Retinal pigment epithelial cell (primary cell): ENCODE data around the gene RNF4.
"Not testable (repeated sequence)": the region's sequence is repeated elsewhere in the genome, so short reads cannot be mapped to it uniquely, and the experiment has no call there.

Experiments used
- DNase-seq: peaks from one replicate; pipeline ENCODE4 v3.0.0-alpha.2; 2010; ENCODE audit warnings: low read depth
- H3K4me3 ChIP-seq: 2 replicates; pipeline ENCODE4 v1.5.1; 2011; ENCODE audit warnings: mild to moderate bottlenecking, low read length, control low read depth, moderate library complexity
- CTCF ChIP-seq: conservative IDR thresholded peaks from 2 replicates; pipeline ENCODE4 v1.5.1; 2011; ENCODE audit warnings: low read depth, low read length, control low read depth, inconsistent platforms

The RNF4 gene

GRCh38 chr4:2537011-2537830 is 68.3 kb downstream of the RNF4 start:
- no peak for DNase-seq
- TF ChIP-seq CTCF, result no peak
- H3K4me3 ChIP-seq, result peak overlapping the region; percentile 77

GRCh38 chr4:2543580-2544191 is 74.8 kb downstream of the RNF4 start:
- not testable (repeated sequence) for DNase-seq, H3K4me3 ChIP-seq

- H3K4me3 ChIP-seq, result no peak overlapping the region
- no peak for DNase-seq
- TF ChIP-seq CTCF, result no peak
Measured at GRCh38 chr4:2545321-2546013, 76.6 kb downstream of the RNF4 start.

- DNase-seq, result no peak
- no peak for TF ChIP-seq CTCF
- H3K4me3 ChIP-seq, result no peak overlapping the region
Measured at GRCh38 chr4:2546286-2546823, 77.4 kb downstream of the RNF4 start.

GRCh38 chr4:2546961-2547691 is 78.2 kb downstream of the RNF4 start:
- not testable (repeated sequence) for DNase-seq, H3K4me3 ChIP-seq

GRCh38 chr4:2551118-2551517 is 82.2 kb downstream of the RNF4 start:
- TF ChIP-seq CTCF, result no peak
- no peak for DNase-seq

GRCh38 chr4:2552806-2553205 is 83.9 kb downstream of the RNF4 start:
- no peak for TF ChIP-seq CTCF
- no peak overlapping the region for H3K4me3 ChIP-seq
- DNase-seq, result no peak

More at GRCh38 chr4:2551118-2551517, 82.2 kb downstream of the RNF4 start:
- no peak overlapping the region for H3K4me3 ChIP-seq
